ENCODE data around the gene TMEM98.
"Not testable (repeated sequence)": the region's sequence is repeated elsewhere in the genome, so short reads cannot be mapped to it uniquely, and the experiment has no call there.

Gene TMEM98

GRCh38 chr17:32976605-32977004 lies 48.7 kb downstream of the TMEM98 start:
- H3K4me3 ChIP-seq (ENCODE audit: low read length) = no peak overlapping the region
- no peaks in the 10 kb centered on the region for H3K27me3 ChIP-seq (ENCODE audit: control insufficient read depth, insufficient read depth, low read length)
- H3K9me3 ChIP-seq (ENCODE audit: control insufficient read depth, insufficient read depth, low read length) = no peaks in the 10 kb centered on the region; the same call in 1 of the 2 replicates
- no peaks in the 10 kb centered on the region for H3K4me1 ChIP-seq (ENCODE audit: control insufficient read depth, insufficient read depth, low read length)
- no peaks in the 10 kb centered on the region for H3K36me3 ChIP-seq (ENCODE audit: control insufficient read depth, insufficient read depth, low read length)
- H3K27ac ChIP-seq (ENCODE audit: low read length) = no peak overlapping the region
- WGBS (ENCODE audit: insufficient coverage, insufficient read length) = no CpG with 5 or more reads among the region's 1 CpG
- DNase-seq (ENCODE audit: low read depth, low spot score) = no peak

GRCh38 chr17:32980230-32980629 lies 52.3 kb downstream of the TMEM98 start:
- no peaks in the 10 kb centered on the region for H3K4me1 ChIP-seq (ENCODE audit: control insufficient read depth, insufficient read depth, low read length)
- 100% methylated on average over 1 of the region's 2 CpGs for WGBS (ENCODE audit: insufficient coverage, insufficient read length)
- no peak for DNase-seq (ENCODE audit: low read depth, low spot score)

GRCh38 chr17:32981611-32982010 lies 53.7 kb downstream of the TMEM98 start:
- not testable (repeated sequence) for DNase-seq (ENCODE audit: low read depth, low spot score); H3K36me3 ChIP-seq (ENCODE audit: control insufficient read depth, insufficient read depth, low read length); H3K9me3 ChIP-seq (ENCODE audit: control insufficient read depth, insufficient read depth, low read length); H3K27me3 ChIP-seq (ENCODE audit: control insufficient read depth, insufficient read depth, low read length); H3K4me3 ChIP-seq (ENCODE audit: low read length); H3K27ac ChIP-seq (ENCODE audit: low read length); H3K4me1 ChIP-seq (ENCODE audit: control insufficient read depth, insufficient read depth, low read length)
- WGBS (ENCODE audit: insufficient coverage, insufficient read length) = no CpG with 5 or more reads among the region's 3 CpGs

More at GRCh38 chr17:32980230-32980629, 52.3 kb downstream of the TMEM98 start:
- Histone ChIP-seq H3K36me3 (ENCODE audit: control insufficient read depth, insufficient read depth, low read length) (no peaks in the 10 kb centered on the region), H3K4me3 (ENCODE audit: low read length) (no peak overlapping the region), H3K27me3 (ENCODE audit: control insufficient read depth, insufficient read depth, low read length) (no peaks in the 10 kb centered on the region), H3K9me3 (ENCODE audit: control insufficient read depth, insufficient read depth, low read length) (no peaks in the 10 kb centered on the region; the same call in 1 of the 2 replicates), H3K27ac (ENCODE audit: low read length) (no peak overlapping the region)

GRCh38 chr17:32985050-32985756 lies 57.2 kb downstream of the TMEM98 start:
- Histone ChIP-seq H3K36me3 (ENCODE audit: control insufficient read depth, insufficient read depth, low read length) (no peaks in the 10 kb centered on the region), H3K4me3 (ENCODE audit: low read length) (no peak overlapping the region), H3K27me3 (ENCODE audit: control insufficient read depth, insufficient read depth, low read length) (no peaks in the 10 kb centered on the region), H3K9me3 (ENCODE audit: control insufficient read depth, insufficient read depth, low read length) (no peaks in the 10 kb centered on the region), H3K27ac (ENCODE audit: low read length) (no peak overlapping the region), H3K4me1 (ENCODE audit: control insufficient read depth, insufficient read depth, low read length) (no peaks in the 10 kb centered on the region)
- no CpG with 5 or more reads among the region's 4 CpGs for WGBS (ENCODE audit: insufficient coverage, insufficient read length)
- DNase-seq (ENCODE audit: low read depth, low spot score) = no peak

- not testable (repeated sequence) for DNase-seq (ENCODE audit: low read depth, low spot score); H3K4me3 ChIP-seq (ENCODE audit: low read length); H3K9me3 ChIP-seq (ENCODE audit: control insufficient read depth, insufficient read depth, low read length); H3K27ac ChIP-seq (ENCODE audit: low read length); H3K27me3 ChIP-seq (ENCODE audit: control insufficient read depth, insufficient read depth, low read length); H3K4me1 ChIP-seq (ENCODE audit: control insufficient read depth, insufficient read depth, low read length); H3K36me3 ChIP-seq (ENCODE audit: control insufficient read depth, insufficient read depth, low read length)
- WGBS (ENCODE audit: insufficient coverage, insufficient read length) = no CpG with 5 or more reads among the region's 1 CpG
Observed at GRCh38 chr17:32987453-32987805, 59.5 kb downstream of the TMEM98 start.

- WGBS (ENCODE audit: insufficient coverage, insufficient read length) = no CpG with 5 or more reads among the region's 2 CpGs
- H3K36me3 ChIP-seq (ENCODE audit: control insufficient read depth, insufficient read depth, low read length); H3K4me3 ChIP-seq (ENCODE audit: low read length); H3K4me1 ChIP-seq (ENCODE audit: control insufficient read depth, insufficient read depth, low read length); H3K9me3 ChIP-seq (ENCODE audit: control insufficient read depth, insufficient read depth, low read length); H3K27ac ChIP-seq (ENCODE audit: low read length); DNase-seq (ENCODE audit: low read depth, low spot score); H3K27me3 ChIP-seq (ENCODE audit: control insufficient read depth, insufficient read depth, low read length): not testable (repeated sequence)
Observed at GRCh38 chr17:32987868-32988267, 59.9 kb downstream of the TMEM98 start.

GRCh38 chr17:32988481-32989101 lies 60.6 kb downstream of the TMEM98 start:
- DNase-seq (ENCODE audit: low read depth, low spot score) = no peak
- Histone ChIP-seq H3K36me3 (ENCODE audit: control insufficient read depth, insufficient read depth, low read length) (no peaks in the 10 kb centered on the region), H3K9me3 (ENCODE audit: control insufficient read depth, insufficient read depth, low read length) (no peaks in the 10 kb centered on the region), H3K4me1 (ENCODE audit: control insufficient read depth, insufficient read depth, low read length) (no peaks in the 10 kb centered on the region), H3K27me3 (ENCODE audit: control insufficient read depth, insufficient read depth, low read length) (no peaks in the 10 kb centered on the region), H3K4me3 (ENCODE audit: low read length) (no peak overlapping the region), H3K27ac (ENCODE audit: low read length) (no peak overlapping the region)
- no CpG with 5 or more reads among the region's 3 CpGs for WGBS (ENCODE audit: insufficient coverage, insufficient read length)

DNA sequence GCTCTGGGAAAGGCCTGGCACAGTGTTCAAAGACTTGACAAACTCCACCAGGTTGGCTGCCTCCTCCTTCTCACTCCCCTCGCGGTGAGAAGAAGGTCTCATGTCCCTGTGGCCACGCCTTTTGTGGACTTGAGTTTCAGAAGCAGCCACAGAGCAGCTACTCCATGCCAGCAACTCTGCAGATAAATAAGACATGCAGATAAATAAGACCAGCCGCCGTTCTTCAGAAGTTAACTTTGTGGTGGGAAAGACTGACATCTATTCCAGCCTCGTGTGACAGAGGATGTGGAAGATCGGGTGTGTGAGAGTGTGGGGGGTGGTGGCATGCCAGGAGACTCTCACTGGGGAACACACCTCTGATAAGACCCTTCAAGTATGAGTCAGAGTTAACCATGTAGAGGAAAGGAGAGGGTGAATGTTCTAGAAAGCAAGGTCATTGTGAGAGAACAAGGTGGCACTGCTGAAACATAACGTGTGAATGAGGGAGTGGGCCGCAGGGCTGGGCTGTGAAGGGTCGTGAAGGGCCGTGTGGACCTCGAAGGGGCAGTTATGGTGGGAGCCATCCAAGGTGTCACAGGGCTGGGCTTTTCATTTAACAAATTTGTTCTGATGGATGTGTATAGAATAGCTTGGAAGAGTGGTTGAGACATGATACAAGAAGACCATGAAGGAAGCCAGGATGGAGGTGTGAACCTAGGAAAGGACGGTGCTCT lies 64.5 kb downstream of the TMEM98 start:
- no CpG with 5 or more reads among the region's 13 CpGs for WGBS (ENCODE audit: insufficient coverage, insufficient read length)
- Histone ChIP-seq H3K36me3 (ENCODE audit: control insufficient read depth, insufficient read depth, low read length) (no peaks in the 10 kb centered on the region), H3K4me3 (ENCODE audit: low read length) (no peak overlapping the region), H3K9me3 (ENCODE audit: control insufficient read depth, insufficient read depth, low read length) (no peaks in the 10 kb centered on the region), H3K27me3 (ENCODE audit: control insufficient read depth, insufficient read depth, low read length) (no peaks in the 10 kb centered on the region), H3K4me1 (ENCODE audit: control insufficient read depth, insufficient read depth, low read length) (no peaks in the 10 kb centered on the region), H3K27ac (ENCODE audit: low read length) (no peak overlapping the region)
- no peak for DNase-seq (ENCODE audit: low read depth, low spot score)

DNA sequence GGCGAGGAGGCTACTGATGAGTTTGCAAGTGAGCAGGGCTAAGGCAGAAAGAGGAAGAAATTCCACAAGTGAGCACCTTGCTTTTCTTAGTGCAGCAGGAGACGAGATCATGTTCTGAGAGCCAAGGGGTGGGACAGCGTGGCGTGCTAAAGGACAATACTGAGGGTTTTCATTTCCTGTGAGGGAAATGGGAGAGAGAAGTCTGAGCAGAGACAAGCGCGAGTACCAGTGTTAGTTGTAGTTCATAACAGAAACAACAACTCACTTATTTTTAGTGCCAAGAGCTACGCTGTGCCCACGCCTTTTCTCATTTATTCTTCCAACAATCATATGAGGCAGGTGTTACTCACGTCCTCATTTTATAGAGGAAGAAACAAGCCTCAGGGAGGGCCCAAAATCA lies 66.0 kb downstream of the TMEM98 start:
- Histone ChIP-seq H3K9me3 (ENCODE audit: control insufficient read depth, insufficient read depth, low read length) (no peaks in the 10 kb centered on the region), H3K27ac (ENCODE audit: low read length) (no peak overlapping the region), H3K4me3 (ENCODE audit: low read length) (no peak overlapping the region), H3K4me1 (ENCODE audit: control insufficient read depth, insufficient read depth, low read length) (no peaks in the 10 kb centered on the region), H3K27me3 (ENCODE audit: control insufficient read depth, insufficient read depth, low read length) (peaks cover 2% of the 10 kb centered on the region; the same call in 1 of the 2 replicates), H3K36me3 (ENCODE audit: control insufficient read depth, insufficient read depth, low read length) (no peaks in the 10 kb centered on the region)
- no CpG with 5 or more reads among the region's 9 CpGs for WGBS (ENCODE audit: insufficient coverage, insufficient read length)
- no peak for DNase-seq (ENCODE audit: low read depth, low spot score)
